GM12873 (cell line): ENCODE results near the gene RCAN2.

ENCODE experiments used
- TF ChIP-seq, protein P1 (sequence below): IDR thresholded peaks from 2 replicates; pipeline ENCODE4 v1.5.1; 2012; ENCODE audit warnings: low read depth, mild to moderate bottlenecking, moderate library complexity, low read length, control low read depth; ENCODE audit not compliant: insufficient read depth; ENCODE audit errors: missing control alignments

Gene RCAN2

DNA sequence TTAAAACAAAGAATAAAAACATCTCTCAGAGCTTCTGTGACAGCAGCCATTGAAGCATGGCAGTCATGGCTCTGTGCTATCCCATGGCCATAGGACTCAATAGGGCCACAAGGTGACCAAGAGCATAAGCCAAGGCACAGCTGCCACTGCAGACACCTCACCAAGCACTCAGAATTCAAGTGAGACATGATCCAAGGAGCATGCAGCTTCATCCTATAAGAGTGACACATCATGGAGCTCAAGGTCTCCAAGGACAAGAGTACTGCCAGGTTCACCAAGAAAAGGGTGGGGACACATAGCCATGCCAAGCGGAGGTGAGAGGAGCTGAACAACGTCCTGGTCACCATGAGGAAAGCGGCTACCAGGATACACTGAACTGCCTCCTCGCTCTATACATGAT lies 53.0 kb downstream of the RCAN2 start:
- TF ChIP-seq, protein P1, sequence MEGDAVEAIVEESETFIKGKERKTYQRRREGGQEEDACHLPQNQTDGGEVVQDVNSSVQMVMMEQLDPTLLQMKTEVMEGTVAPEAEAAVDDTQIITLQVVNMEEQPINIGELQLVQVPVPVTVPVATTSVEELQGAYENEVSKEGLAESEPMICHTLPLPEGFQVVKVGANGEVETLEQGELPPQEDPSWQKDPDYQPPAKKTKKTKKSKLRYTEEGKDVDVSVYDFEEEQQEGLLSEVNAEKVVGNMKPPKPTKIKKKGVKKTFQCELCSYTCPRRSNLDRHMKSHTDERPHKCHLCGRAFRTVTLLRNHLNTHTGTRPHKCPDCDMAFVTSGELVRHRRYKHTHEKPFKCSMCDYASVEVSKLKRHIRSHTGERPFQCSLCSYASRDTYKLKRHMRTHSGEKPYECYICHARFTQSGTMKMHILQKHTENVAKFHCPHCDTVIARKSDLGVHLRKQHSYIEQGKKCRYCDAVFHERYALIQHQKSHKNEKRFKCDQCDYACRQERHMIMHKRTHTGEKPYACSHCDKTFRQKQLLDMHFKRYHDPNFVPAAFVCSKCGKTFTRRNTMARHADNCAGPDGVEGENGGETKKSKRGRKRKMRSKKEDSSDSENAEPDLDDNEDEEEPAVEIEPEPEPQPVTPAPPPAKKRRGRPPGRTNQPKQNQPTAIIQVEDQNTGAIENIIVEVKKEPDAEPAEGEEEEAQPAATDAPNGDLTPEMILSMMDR = no peak

GRCh38 chr6:46437671-46438221 lies 53.5 kb downstream of the RCAN2 start:
- TF ChIP-seq, protein P1 = no peak

GRCh38 chr6:46422619-46423018 lies 68.6 kb downstream of the RCAN2 start:
- TF ChIP-seq, protein P1 = no peak

DNA sequence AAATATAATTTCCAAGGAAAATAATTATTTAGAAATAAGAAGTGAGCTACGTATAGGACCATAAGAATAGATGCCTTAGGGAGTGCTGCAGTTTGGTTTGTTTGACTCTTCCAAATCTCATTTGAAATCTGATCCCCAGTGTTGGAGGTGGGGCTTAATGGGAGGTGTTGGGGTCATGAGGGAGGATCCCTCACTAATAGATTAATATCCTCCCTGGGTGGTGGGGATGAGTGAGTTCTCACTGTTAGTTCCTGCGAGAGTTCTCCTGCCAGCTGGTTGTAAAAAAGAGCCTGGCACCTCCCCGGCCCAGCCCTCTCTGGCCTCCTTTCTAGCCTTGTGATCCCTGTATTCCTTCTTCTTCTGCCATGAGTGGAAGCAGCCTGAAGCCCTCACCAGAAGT lies 69.3 kb downstream of the RCAN2 start:
- TF ChIP-seq, protein P1 = no peak

- TF ChIP-seq, protein P1 = no peak
Measured at GRCh38 chr6:46420921-46421638, 70.2 kb downstream of the RCAN2 start.

GRCh38 chr6:46419576-46420002 lies 71.7 kb downstream of the RCAN2 start:
- TF ChIP-seq, protein P1 = peak; percentile 54

DNA sequence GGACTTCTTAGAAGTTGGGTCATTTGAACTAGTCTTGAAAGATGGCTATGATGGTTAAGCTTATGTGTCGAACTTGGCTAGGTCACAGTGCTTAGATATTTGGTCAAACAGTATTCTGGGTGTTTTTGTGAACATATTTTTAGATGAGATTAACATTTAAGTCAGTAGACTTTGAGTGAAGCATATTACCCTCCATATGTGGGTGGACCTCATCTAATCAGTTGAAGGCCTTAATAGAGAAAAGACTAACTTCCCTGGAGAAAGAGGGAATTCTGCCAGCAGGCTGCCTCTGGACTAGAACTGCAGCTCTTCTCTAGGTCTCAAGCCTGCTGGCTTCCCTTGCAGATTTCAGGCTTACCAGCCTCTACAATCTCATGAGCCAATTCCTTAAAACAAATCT lies 76.9 kb downstream of the RCAN2 start:
- TF ChIP-seq, protein P1 = no peak
